Body of pancreas (tissue), 4 donors: ENCODE results near the gene ACSL3.

ENCODE experiments used
- CTCF ChIP-seq, 7 experiments: fragments of 450-650 bp in 4 of 7; fragments of 200-600 bp in 3 of 7; sonication (generic) in 3 of 7; IDR thresholded peaks; one replicate each; pipeline ENCODE4 v1.5.1; 2016 to 2019; ENCODE audit warnings: antibody characterized with exemption in 7 of 7
- POLR2A ChIP-seq, 3 donors: fragments of 450-650 bp; IDR thresholded peaks; one replicate each; pipeline ENCODE4 v1.6.1; 2016; ENCODE audit warnings: antibody characterized with exemption in 3 of 3, mild to moderate bottlenecking in 2 of 3

- no peak for TF ChIP-seq CTCF (IDR thresholded peaks at IDR 0.05)
- TF ChIP-seq POLR2A (IDR thresholded peaks at IDR 0.05), result no peak
These were observed 18.2 kb upstream of the ACSL3 start for GRCh38 chr2:222842491-222843174.
